LNCAP (cell line): ENCODE results near the gene C17orf67.

ENCODE experiments used
- CTCF ChIP-seq: fragments of 450-650 bp; IDR thresholded peaks from 2 replicates; pipeline ENCODE4 v1.5.1; 2017; ENCODE audit warnings: mild to moderate bottlenecking

The C17orf67 gene

GRCh38 chr17:56793957-56794356 is 39.8 kb downstream of the C17orf67 start:
- TF ChIP-seq CTCF, result no peak

GRCh38 chr17:56793531-56793930 is 40.2 kb downstream of the C17orf67 start:
- no peak for TF ChIP-seq CTCF

- TF ChIP-seq CTCF, result no peak
Measured at GRCh38 chr17:56792267-56792666, 41.5 kb downstream of the C17orf67 start.

- TF ChIP-seq CTCF, result no peak
Measured at GRCh38 chr17:56786989-56787482, 46.7 kb downstream of the C17orf67 start.

GRCh38 chr17:56785997-56786680 is 47.6 kb downstream of the C17orf67 start:
- TF ChIP-seq CTCF, result no peak

GRCh38 chr17:56785405-56785804 is 48.3 kb downstream of the C17orf67 start:
- TF ChIP-seq CTCF, result no peak

- TF ChIP-seq CTCF, result no peak
Measured at GRCh38 chr17:56782338-56782737, 51.4 kb downstream of the C17orf67 start.

- no peak for TF ChIP-seq CTCF
Measured at GRCh38 chr17:56781906-56782305, 51.8 kb downstream of the C17orf67 start.
